B cell (primary cell): ENCODE measurements around the gene SYNGAP1. TPM values are rescaled to one million over a fixed set of nuclear protein-coding genes. Genes with fewer than 3 reads are reported as not detected.

ENCODE experiments used
- ATAC-seq: fragments of 200-7000 bp; cut with Tn5 transposase; one replicate; pipeline ENCODE4 v1.10.0; 2021; ENCODE audit warnings: low read depth, mild to moderate bottlenecking, moderate number of reproducible peaks, moderate library complexity
- CTCF ChIA-PET: fragments of 350-600 bp; sonication (Branson Sonifier 250); formaldehyde crosslinking; loops from one replicate; lab custom pipeline; 2021; ENCODE audit warnings: antibody characterized with exemption, inconsistent platforms; lab: Charles Lee
- POLR2A ChIA-PET: fragments of 350-600 bp; sonication (Branson Sonifier 250); formaldehyde crosslinking; loops from one replicate; lab custom pipeline; 2021; ENCODE audit warnings: antibody characterized with exemption; lab: Charles Lee
- DNase-seq: peaks from one replicate; pipeline ENCODE4 v3.0.0; 2013
- H2AFZ ChIP-seq: 2 replicates; pipeline ENCODE4 v1.6.1; 2012; ENCODE audit warnings: mild to moderate bottlenecking, low read depth, low read length; ENCODE audit not compliant: insufficient read depth, poor library complexity, severe bottlenecking
- H3K27ac ChIP-seq, 2 donors: 1 replicate in 1 of 2; 2 replicates in 1 of 2; pipeline ENCODE4 v1.5.1; 2012 to 2013; ENCODE audit warnings: low read length in 2 of 2, mild to moderate bottlenecking in 2 of 2, moderate library complexity in 1 of 2
- H3K27me3 ChIP-seq, 4 experiments: fragments of 200-600 bp in 1 of 4; sonication (generic) in 1 of 4; replicated peaks in 1 of 4; 1 replicate in 2 of 4; 2 replicates in 2 of 4; pipeline versions ENCODE4 v1.6.1 to v1.7.0; 2013 to 2016; ENCODE audit warnings: low read length in 3 of 4, mild to moderate bottlenecking in 2 of 4, mixed read lengths in 1 of 4, moderate library complexity in 1 of 4; ENCODE audit not compliant: insufficient read depth in 4 of 4, control insufficient read depth in 3 of 4; ENCODE audit errors: control extremely low read depth in 1 of 4
- H3K36me3 ChIP-seq, 2 experiments: replicated peaks in 1 of 2; 1 replicate in 1 of 2; 2 replicates in 1 of 2; pipeline versions ENCODE4 v1.6.1 to v1.7.1; 2013; ENCODE audit warnings: low read length in 1 of 2; ENCODE audit not compliant: insufficient read depth in 2 of 2, control insufficient read depth in 1 of 2; ENCODE audit errors: control extremely low read depth in 1 of 2, extremely low read depth in 1 of 2
- H3K4me1 ChIP-seq, 2 donors: fragments of 200-600 bp in 1 of 2; sonication (generic) in 1 of 2; 1 replicate in 1 of 2; 2 replicates in 1 of 2; pipeline versions ENCODE4 v1.5.1 to v1.6.1; 2013 to 2017; ENCODE audit warnings: low read length in 2 of 2; ENCODE audit not compliant: control insufficient read depth in 2 of 2, insufficient read depth in 2 of 2
- H3K4me2 ChIP-seq: replicated peaks from 2 replicates; pipeline ENCODE3; 2012; ENCODE audit warnings: mild to moderate bottlenecking, low read depth, low read length; ENCODE audit not compliant: poor library complexity, severe bottlenecking
- H3K4me3 ChIP-seq, 5 experiments: fragments of 200-600 bp in 1 of 5; sonication (generic) in 1 of 5; 1 replicate in 3 of 5; 2 replicates in 2 of 5; pipeline versions ENCODE4 v1.5.1 to v1.7.0; 2011 to 2016; ENCODE audit warnings: low read length in 4 of 5, mild to moderate bottlenecking in 4 of 5, low read depth in 2 of 5, control low read depth in 1 of 5, moderate library complexity in 1 of 5; ENCODE audit not compliant: insufficient read depth in 1 of 5; ENCODE audit errors: control extremely low read depth in 1 of 5, extremely low read depth in 1 of 5
- H3K79me2 ChIP-seq: fragments of 200-600 bp; sonication (generic); one replicate; pipeline ENCODE4 v1.6.0; 2016; ENCODE audit warnings: low read length; ENCODE audit not compliant: control insufficient read depth, insufficient read depth
- H3K9ac ChIP-seq: fragments of 200-600 bp; sonication (generic); 2 replicates; pipeline ENCODE4 v1.6.1; 2017; ENCODE audit warnings: mild to moderate bottlenecking, low read length, moderate library complexity
- H3K9me3 ChIP-seq, 3 donors: one replicate each; pipeline versions ENCODE4 v1.6.1 to v1.7.1; 2013; ENCODE audit warnings: low read length in 2 of 3; ENCODE audit not compliant: control insufficient read depth in 2 of 3, insufficient read depth in 1 of 3; ENCODE audit errors: control extremely low read depth in 1 of 3
- H4K20me1 ChIP-seq: 2 replicates; pipeline ENCODE4 v1.6.0; 2012; ENCODE audit warnings: mild to moderate bottlenecking, low read length; ENCODE audit not compliant: insufficient read depth, control insufficient read depth, poor library complexity, severe bottlenecking
- H3K27ac Mint-ChIP-seq: one replicate; pipeline ENCODE4 v1.8.0; 2021; ENCODE audit warnings: mixed read lengths
- H3K27me3 Mint-ChIP-seq: one replicate; pipeline ENCODE4 v1.8.0; 2021; ENCODE audit warnings: mixed read lengths
- H3K4me1 Mint-ChIP-seq: one replicate; pipeline ENCODE4 v1.8.0; 2021; ENCODE audit warnings: mixed read lengths
- H3K4me3 Mint-ChIP-seq: one replicate; pipeline ENCODE4 v1.8.0; 2021; ENCODE audit warnings: mixed read lengths
- H3K9me3 Mint-ChIP-seq: one replicate; pipeline ENCODE4 v1.8.0; 2022; ENCODE audit warnings: mixed read lengths; ENCODE audit not compliant: insufficient read depth
- EZH2 ChIP-seq: IDR thresholded peaks from 2 replicates; pipeline ENCODE4 v1.6.1; 2012; ENCODE audit warnings: borderline replicate concordance, low read depth, mild to moderate bottlenecking, moderate library complexity, low read length; ENCODE audit not compliant: insufficient read depth, poor library complexity, severe bottlenecking
- WGBS: methylation state at CpG from one replicate; pipeline ENCODE4 v1.1.5; 2013; ENCODE audit warnings: missing lambda C conversion rate; ENCODE audit not compliant: insufficient coverage; 5-methylcytosine and 5-hydroxymethylcytosine counted together
- intact Hi-C: fragments of 100-400 bp; cut with micrococcal nuclease; formaldehyde crosslinking; loops from one replicate; pipeline ENCODE4 v1.10.0; 2022
- polyA plus RNA-seq: library from polyadenylated mRNA; depleted of rRNA; stranded (reverse); fragments of >200 nt; gene quantifications from 2 replicates; pipeline ENCODE4 v1.2.3, GENCODE V29; 2012
- total RNA-seq, 2 donors: library from RNA; stranded (reverse); fragments of 120-200 nt in 1 of 2; gene quantifications; 1 replicate in 1 of 2; 2 replicates in 1 of 2; pipeline versions ENCODE4 v1.2.3 to v1.2.4, GENCODE V29; 2013 to 2022
- TF ChIP-seq, protein P1 (sequence below): fragments of 200-600 bp; IDR thresholded peaks from one replicate; pipeline ENCODE4 v1.8.0; 2022; ENCODE audit warnings: antibody characterized with exemption, mild to moderate bottlenecking

The SYNGAP1 gene
- total and polyA plus RNA-seq, 2 donors (not counting 1 experiment from before 2014, with no cell fraction given), result 18.6 to 43.0 TPM

DNA sequence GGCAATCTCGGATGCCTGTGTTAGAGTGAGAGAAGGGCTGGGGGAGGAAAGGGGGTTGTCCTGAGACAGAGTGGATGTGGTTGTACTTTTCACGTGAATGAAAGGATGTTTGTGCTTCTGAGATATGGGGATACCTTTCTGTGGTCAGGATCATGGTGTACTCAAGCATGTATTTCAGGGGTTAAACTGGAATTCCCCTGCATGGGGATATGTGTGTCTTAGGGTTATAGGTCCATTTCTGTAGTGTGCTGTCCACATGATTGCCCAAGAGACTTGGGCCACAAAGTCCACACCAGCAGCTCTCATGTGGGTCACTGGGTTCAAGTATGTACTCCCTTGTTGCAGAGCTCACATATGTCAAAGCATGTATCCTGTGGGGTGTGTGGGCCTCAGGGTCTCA is 10.5 kb downstream of the SYNGAP1 start:
- H4K20me1 ChIP-seq, result no peaks in the 10 kb centered on the region
- peaks cover 83% of the 10 kb centered on the region for H3K4me1 Mint-ChIP-seq
- H3K79me2 ChIP-seq, result peaks cover 13% of the 10 kb centered on the region
- peak overlapping the region; percentile 96 for H3K27ac Mint-ChIP-seq
- intact Hi-C loops, result no loop called here
- H3K27me3 ChIP-seq, result no peaks in the 10 kb centered on the region
- peaks cover 70 to 78% of the 10 kb centered on the region in 2 donors for H3K4me1 ChIP-seq
- POLR2A ChIA-PET, result interaction anchor here (0.8 to 1.2 kb wide), 4 partner anchors 10 to 39 kb away, joined by 3 to 11 read pairs (median 4); partner anchors contain the start of genes CUTA and PHF1
- CTCF ChIA-PET, result interaction anchor here (0.8 to 1.4 kb wide), 8 partner anchors 12 to 314 kb away, joined by 3 to 6 read pairs (median 3); partner anchors contain the start of genes CUTA and ZBTB9
- H3K36me3 ChIP-seq, result peaks cover 1 to 4% of the 10 kb centered on the region in 2 experiments
- H3K27me3 Mint-ChIP-seq, result no peaks in the 10 kb centered on the region
- peak overlapping the region; percentile 56 to 75 for H3K27ac ChIP-seq
- WGBS, result 36% methylated on average over 2 of the region's 2 CpGs
- H3K9ac ChIP-seq, result no peak overlapping the region
- no peak for ATAC-seq
- H2AFZ ChIP-seq, result no peak overlapping the region
- H3K9me3 Mint-ChIP-seq, result no peaks in the 10 kb centered on the region
- no peaks in the 10 kb centered on the region for H3K9me3 ChIP-seq
- TF ChIP-seq EZH2, result no peak
- peak; percentile 44 for DNase-seq
- peak overlapping the region; percentile 98 for H3K4me2 ChIP-seq
- H3K4me3 ChIP-seq, result no peak overlapping the region
- peak overlapping the region; percentile 96 for H3K4me3 Mint-ChIP-seq

- Histone ChIP-seq H3K27ac (peak overlapping the region; percentile 56 to 75), H3K79me2 (peaks cover 13% of the 10 kb centered on the region), H3K4me1 (peaks cover 67 to 74% of the 10 kb centered on the region in 2 donors), H2AFZ (peak overlapping the region; percentile 69), H3K9ac (peak overlapping the region; percentile 69), H4K20me1 (no peaks in the 10 kb centered on the region), H3K27me3 (no peaks in the 10 kb centered on the region), H3K4me3 (peak overlapping the region; percentile 41 to 72 (median 50)), H3K9me3 (no peaks in the 10 kb centered on the region), H3K36me3 (peaks cover 1 to 12% of the 10 kb centered on the region in 2 experiments), H3K4me2 (peak overlapping the region; percentile 98)
- intact Hi-C loops, result loop anchor here (1.0 kb wide), 1 partner anchor 23 kb away; the partner anchor contains the start of gene ZBTB9
- peaks cover 74% of the 10 kb centered on the region for H3K4me1 Mint-ChIP-seq
- TF ChIP-seq, protein P1, sequence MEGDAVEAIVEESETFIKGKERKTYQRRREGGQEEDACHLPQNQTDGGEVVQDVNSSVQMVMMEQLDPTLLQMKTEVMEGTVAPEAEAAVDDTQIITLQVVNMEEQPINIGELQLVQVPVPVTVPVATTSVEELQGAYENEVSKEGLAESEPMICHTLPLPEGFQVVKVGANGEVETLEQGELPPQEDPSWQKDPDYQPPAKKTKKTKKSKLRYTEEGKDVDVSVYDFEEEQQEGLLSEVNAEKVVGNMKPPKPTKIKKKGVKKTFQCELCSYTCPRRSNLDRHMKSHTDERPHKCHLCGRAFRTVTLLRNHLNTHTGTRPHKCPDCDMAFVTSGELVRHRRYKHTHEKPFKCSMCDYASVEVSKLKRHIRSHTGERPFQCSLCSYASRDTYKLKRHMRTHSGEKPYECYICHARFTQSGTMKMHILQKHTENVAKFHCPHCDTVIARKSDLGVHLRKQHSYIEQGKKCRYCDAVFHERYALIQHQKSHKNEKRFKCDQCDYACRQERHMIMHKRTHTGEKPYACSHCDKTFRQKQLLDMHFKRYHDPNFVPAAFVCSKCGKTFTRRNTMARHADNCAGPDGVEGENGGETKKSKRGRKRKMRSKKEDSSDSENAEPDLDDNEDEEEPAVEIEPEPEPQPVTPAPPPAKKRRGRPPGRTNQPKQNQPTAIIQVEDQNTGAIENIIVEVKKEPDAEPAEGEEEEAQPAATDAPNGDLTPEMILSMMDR, result no peak
- TF ChIP-seq EZH2, result no peak
- H3K4me3 Mint-ChIP-seq, result peak overlapping the region; percentile 96
- CTCF ChIA-PET, result interaction anchor here (0.5 to 1.4 kb wide), 12 partner anchors 9 to 313 kb away, joined by 3 to 6 read pairs (median 3); partner anchors contain the start of genes CUTA and ZBTB9
- ATAC-seq (peak; percentile 53), DNase-seq (peak; percentile 86)
- H3K27ac Mint-ChIP-seq, result peak overlapping the region; percentile 96
- POLR2A ChIA-PET, result interaction anchor here (0.6 to 1.3 kb wide), 11 partner anchors 9 to 174 kb away, joined by 3 to 11 read pairs (median 5); partner anchors contain the start of genes B3GALT4, CUTA, PHF1 and TAPBP
- WGBS, result 2% methylated on average over 9 of the region's 12 CpGs
- no peaks in the 10 kb centered on the region for H3K27me3 Mint-ChIP-seq
- H3K9me3 Mint-ChIP-seq, result no peaks in the 10 kb centered on the region
Measured at GRCh38 chr6:33430991-33431879, 11.4 kb downstream of the SYNGAP1 start.
